Naive B cell (primary cell): ENCODE data around the gene RASAL1. TPM values are rescaled to one million over a fixed set of nuclear protein-coding genes. Genes with fewer than 3 reads are reported as not detected.

Experiments
- ATAC-seq, 2 donors: fragments of 150-1000 bp; cut with Tn5 transposase; 2 replicates each; pipeline ENCODE4 v1.10.0; 2021; ENCODE audit warnings: low read depth in 2 of 2, mild to moderate bottlenecking in 2 of 2, moderate library complexity in 2 of 2
- DNase-seq: peaks from one replicate; pipeline ENCODE4 v3.0.0; 2022
- H3K27ac Mint-ChIP-seq, 6 donors: one replicate each; pipeline ENCODE4 v1.8.0; 2020 to 2022; ENCODE audit warnings: mild to moderate bottlenecking in 6 of 6, mixed read lengths in 6 of 6, moderate library complexity in 5 of 6, inconsistent platforms in 2 of 6
- H3K27me3 Mint-ChIP-seq, 3 donors: one replicate each; pipeline ENCODE4 v1.8.0; 2021 to 2022; ENCODE audit warnings: mixed read lengths in 3 of 3, mild to moderate bottlenecking in 1 of 3
- H3K36me3 Mint-ChIP-seq, 2 donors: one replicate each; pipeline ENCODE4 v1.8.0; 2020 to 2022; ENCODE audit warnings: mixed read lengths in 2 of 2, inconsistent platforms in 1 of 2, mild to moderate bottlenecking in 1 of 2
- H3K4me1 Mint-ChIP-seq, 3 donors: one replicate each; pipeline ENCODE4 v1.8.0; 2020 to 2022; ENCODE audit warnings: mixed read lengths in 3 of 3, inconsistent platforms in 1 of 3, mild to moderate bottlenecking in 1 of 3, moderate library complexity in 1 of 3
- H3K4me3 Mint-ChIP-seq, 8 donors: one replicate each; pipeline ENCODE4 v1.8.0; 2020 to 2022; ENCODE audit warnings: mild to moderate bottlenecking in 8 of 8, mixed read lengths in 8 of 8, moderate library complexity in 8 of 8, inconsistent platforms in 2 of 8
- H3K9me3 Mint-ChIP-seq, 7 donors: one replicate each; pipeline ENCODE4 v1.8.0; 2020 to 2022; ENCODE audit warnings: mixed read lengths in 7 of 7, mild to moderate bottlenecking in 5 of 7, inconsistent platforms in 2 of 7, moderate library complexity in 1 of 7
- polyA plus RNA-seq, 6 donors: library from polyadenylated mRNA; unstranded; fragments of 300-500 nt; fragmentation: Illumina TruSeq; gene quantifications; one replicate each; pipeline ENCODE4 v1.2.3, GENCODE V29; 2021; ENCODE audit warnings: low read depth in 6 of 6

Gene RASAL1
- polyA plus RNA-seq, 6 donors from 2014 or later = 0.17 to 0.48 (median 0.41) TPM; not detected in 2

DNA sequence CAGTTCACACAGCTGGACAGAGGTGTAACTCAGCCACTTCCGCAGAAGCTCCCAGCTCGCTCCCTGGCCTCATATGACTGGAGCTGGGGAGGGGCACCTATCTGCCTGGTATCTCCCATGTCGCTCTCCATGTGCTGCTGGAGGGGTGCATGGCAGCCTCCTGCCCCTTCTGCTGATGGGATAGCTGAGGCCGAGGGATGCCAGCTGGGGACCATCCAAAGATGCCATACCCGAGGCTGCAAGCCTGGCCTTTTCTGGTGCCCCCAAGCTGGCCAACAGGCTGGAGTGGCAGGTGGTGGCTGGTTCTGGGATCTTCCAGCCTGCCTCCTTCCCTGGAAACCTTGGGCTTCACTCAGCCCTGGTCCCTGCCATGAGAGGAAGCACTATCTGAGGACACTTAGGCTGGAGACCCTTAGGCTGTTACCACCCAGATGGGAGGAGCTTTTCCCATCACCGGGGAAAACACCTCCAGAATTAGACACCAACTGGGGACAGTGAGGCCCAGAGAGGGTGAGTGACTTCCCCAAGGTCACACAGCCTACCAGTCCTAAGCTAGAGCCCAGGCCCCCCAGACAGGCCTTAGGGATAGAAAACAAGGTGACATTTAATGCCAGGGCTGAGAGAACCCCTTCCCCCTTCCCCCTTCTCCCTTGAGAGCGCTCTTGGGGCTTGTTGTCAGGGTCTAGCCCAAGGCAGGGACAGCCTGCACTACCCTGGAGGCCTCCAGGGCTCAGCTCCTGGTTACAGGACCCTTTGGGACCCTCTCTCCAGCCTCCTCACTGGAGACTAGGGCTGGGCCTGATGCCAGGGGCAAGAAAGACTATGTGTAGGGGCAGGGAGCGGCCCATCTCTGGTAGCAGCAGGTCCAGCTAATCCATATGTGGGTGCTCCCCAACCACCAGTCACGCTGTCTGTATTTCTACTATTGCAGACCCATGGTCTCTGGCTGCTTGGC is 71.9 kb downstream of the RASAL1 start:
- H3K27ac Mint-ChIP-seq = peak overlapping the region in 3 of 6 donors; percentile 37 to 88 (median 81)
- H3K4me3 Mint-ChIP-seq = peak overlapping the region; percentile 49 to 90 (median 75)
- DNase-seq = no peak
- ATAC-seq = no peak
- no peaks in the 10 kb centered on the region for H3K9me3 Mint-ChIP-seq
- H3K36me3 Mint-ChIP-seq = no peaks in the 10 kb centered on the region
- H3K4me1 Mint-ChIP-seq = peaks cover 0 to 54% (median 9%) of the 10 kb centered on the region in 3 donors
- H3K27me3 Mint-ChIP-seq = no peaks in the 10 kb centered on the region

DNA sequence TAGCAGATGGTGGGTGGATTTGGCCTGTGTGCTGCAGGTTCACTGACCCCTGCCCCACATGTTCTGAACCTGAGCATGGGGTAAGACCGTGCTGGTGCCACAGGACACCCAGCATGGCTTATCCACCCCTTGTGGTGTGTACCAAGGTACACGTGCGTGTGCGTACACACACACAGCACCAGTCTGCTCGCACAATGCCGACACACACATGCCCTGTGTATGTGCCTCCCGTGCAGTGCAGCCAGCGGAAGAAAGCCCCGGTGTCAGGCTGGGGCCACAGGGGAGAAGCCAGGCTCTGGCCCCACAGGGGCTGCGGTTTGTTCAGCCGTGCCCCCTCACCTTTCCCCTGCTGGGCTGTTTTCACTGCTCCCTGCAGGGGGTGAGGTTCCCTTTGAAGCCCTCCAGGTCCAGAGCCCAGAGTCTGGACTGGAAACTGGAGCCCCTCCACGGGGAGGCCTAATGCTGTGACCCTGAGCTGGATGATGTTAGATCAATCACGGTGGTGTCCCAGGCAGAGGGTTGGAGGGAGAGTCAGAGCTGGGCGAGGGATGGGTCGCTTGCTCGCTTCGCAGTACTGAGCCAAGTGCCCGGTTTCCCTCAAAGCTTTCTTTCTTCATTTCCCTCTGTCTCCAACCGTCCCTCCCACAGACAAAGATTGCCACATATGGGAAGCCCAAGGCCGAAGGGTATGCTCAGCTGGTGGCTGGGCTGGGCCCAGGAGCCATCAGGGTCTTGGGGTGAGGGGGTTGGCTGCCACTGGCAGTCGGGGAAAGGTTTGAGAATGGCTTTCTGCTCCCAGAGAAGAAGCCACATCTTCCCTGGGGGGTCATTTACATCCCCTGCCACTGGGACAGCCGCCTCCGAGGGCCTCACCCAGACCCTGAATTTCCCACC is 72.8 kb downstream of the RASAL1 start:
- Mint-ChIP-seq H3K4me3 (peak overlapping the region in 3 of 8 donors; percentile 74 to 88 (median 82)), H3K36me3 (no peaks in the 10 kb centered on the region), H3K27me3 (no peaks in the 10 kb centered on the region), H3K4me1 (peaks cover 2 to 50% (median 4%) of the 10 kb centered on the region in 3 donors), H3K27ac (peak overlapping the region in 4 of 6 donors; percentile 81 to 88 (median 86)), H3K9me3 (no peaks in the 10 kb centered on the region)
- ATAC-seq = peak; percentile 64 to 65
- no peak for DNase-seq

DNA sequence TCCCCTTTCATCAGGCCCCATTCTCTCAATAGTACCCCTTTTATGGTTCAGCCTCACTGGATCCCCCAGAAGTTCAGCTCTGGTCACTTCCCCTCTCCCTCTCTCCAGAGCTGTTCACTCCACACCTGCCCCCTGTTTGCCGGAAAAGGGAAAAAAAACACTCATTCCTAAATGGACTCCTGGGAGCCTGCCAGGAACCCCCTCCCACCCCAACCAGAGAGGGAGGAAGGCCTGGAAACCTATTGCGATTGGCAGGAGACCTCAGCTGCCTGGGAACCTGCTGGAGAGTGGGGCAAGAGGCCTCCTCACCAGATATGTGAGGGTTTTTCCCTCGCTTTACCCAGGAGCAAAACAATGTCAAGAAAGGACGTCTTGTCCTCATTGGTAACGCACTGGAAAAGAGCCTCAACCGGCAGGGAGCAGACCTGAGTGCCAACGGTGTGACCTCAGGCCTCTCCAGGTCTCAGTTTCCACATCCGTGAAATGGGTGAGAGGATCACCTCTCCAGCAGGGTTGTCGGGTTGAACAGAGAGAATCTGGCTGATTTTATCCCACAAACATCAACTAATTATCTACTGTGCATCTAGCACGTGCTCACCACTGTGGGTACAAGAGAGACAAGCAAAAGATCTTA is 74.4 kb downstream of the RASAL1 start:
- Mint-ChIP-seq H3K27ac (peak overlapping the region in 4 of 6 donors; percentile 47 to 88 (median 79)), H3K9me3 (no peaks in the 10 kb centered on the region), H3K4me1 (peaks cover 6 to 43% (median 8%) of the 10 kb centered on the region in 3 donors), H3K36me3 (no peaks in the 10 kb centered on the region), H3K4me3 (peak overlapping the region in 2 of 8 donors; percentile 66 to 88), H3K27me3 (no peaks in the 10 kb centered on the region)
- ATAC-seq (no peak), DNase-seq (no peak)

DNA sequence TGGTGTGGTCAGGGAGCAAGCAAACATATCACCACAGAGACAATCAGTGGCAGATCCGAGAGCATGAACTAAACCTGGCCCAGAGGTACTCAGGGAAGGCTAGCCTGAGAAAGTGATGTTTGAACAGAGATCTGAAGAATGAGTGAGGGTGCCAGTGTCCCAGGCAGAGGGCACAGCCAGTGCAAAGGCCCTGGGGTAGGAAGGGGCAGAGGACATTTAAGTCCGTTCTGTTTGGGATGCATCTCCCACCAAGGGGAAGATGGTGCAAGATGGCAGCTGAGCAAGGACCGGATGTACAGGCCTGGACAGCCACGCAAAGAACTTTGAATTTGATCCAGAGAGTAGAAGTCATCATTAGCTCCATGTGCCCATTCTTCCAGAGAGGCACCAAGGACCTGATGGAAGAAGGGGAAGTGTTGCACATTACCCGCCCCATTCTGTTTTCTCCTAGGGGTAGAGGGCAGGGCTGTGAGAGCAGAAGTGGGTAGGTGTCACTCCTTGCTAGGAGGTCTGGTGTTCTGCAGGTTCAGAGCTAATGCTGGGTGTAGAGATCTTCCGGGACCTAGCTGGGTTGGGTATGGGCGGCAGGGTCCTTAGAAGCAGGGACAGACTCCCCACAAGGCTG is 75.1 kb downstream of the RASAL1 start:
- peak overlapping the region in 2 of 6 donors; percentile 73 to 88 for H3K27ac Mint-ChIP-seq
- DNase-seq (no peak), ATAC-seq (no peak)
- peak overlapping the region in 1 of 8 donors; percentile 66 for H3K4me3 Mint-ChIP-seq
- H3K4me1 Mint-ChIP-seq = peaks cover 13 to 43% (median 16%) of the 10 kb centered on the region in 3 donors
- no peaks in the 10 kb centered on the region for H3K9me3 Mint-ChIP-seq
- H3K36me3 Mint-ChIP-seq = no peaks in the 10 kb centered on the region
- H3K27me3 Mint-ChIP-seq = no peaks in the 10 kb centered on the region

DNA sequence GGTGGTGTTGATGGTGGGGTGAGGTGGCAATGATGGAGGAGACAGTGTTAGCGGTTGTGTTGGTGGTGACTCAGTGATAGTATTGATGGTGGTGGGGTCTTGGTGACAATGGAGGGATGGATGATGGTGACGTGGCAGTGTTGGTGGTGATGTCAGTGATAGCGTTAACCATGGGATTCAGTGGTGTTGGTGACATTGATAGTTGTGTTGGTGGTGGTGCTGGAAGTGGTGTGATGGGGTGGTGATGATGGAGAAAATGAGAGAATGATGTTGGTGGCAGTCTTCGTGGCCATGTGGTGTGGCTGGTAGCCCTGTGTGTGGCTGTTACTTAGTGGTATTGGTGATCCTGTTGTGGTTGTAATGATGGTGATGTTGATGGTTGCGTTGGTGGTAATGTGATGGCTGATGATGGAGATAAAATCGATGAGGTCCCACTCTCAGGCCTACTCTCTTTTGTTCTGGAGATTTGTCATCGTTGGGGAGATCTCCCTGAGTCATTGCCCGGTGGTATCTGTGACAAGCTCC is 76.4 kb downstream of the RASAL1 start:
- no peak for ATAC-seq
- peaks cover 26 to 40% (median 29%) of the 10 kb centered on the region in 3 donors for H3K4me1 Mint-ChIP-seq
- DNase-seq = no peak
- H3K27ac Mint-ChIP-seq = no peak overlapping the region
- no peaks in the 10 kb centered on the region for H3K36me3 Mint-ChIP-seq
- no peaks in the 10 kb centered on the region for H3K9me3 Mint-ChIP-seq
- H3K27me3 Mint-ChIP-seq = no peaks in the 10 kb centered on the region
- no peak overlapping the region for H3K4me3 Mint-ChIP-seq

DNA sequence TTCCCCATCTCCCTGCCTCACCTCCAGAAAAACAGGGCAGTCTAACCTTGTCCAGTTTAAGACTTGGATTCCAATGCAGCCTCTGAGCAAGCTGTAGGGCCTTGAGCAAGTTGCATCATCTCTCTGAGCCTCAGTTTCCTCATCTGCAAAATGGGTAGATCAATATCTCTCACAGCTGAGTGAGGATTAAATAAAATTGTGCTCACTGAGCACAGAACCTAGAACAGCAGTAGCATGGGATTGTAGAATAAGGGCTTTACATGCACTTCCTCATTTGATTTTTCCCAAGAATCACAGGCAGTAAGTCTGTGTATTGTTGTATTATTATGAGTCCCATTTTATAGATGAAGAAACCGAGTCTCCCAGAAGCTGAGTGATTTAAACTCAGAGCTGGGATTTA is 77.0 kb downstream of the RASAL1 start:
- no peak for DNase-seq
- no peak for ATAC-seq
- peak overlapping the region in 1 of 6 donors; percentile 49 for H3K27ac Mint-ChIP-seq
- H3K9me3 Mint-ChIP-seq = no peaks in the 10 kb centered on the region
- H3K36me3 Mint-ChIP-seq = no peaks in the 10 kb centered on the region
- no peaks in the 10 kb centered on the region for H3K27me3 Mint-ChIP-seq
- peaks cover 27 to 45% (median 35%) of the 10 kb centered on the region in 3 donors for H3K4me1 Mint-ChIP-seq
- no peak overlapping the region for H3K4me3 Mint-ChIP-seq

DNA sequence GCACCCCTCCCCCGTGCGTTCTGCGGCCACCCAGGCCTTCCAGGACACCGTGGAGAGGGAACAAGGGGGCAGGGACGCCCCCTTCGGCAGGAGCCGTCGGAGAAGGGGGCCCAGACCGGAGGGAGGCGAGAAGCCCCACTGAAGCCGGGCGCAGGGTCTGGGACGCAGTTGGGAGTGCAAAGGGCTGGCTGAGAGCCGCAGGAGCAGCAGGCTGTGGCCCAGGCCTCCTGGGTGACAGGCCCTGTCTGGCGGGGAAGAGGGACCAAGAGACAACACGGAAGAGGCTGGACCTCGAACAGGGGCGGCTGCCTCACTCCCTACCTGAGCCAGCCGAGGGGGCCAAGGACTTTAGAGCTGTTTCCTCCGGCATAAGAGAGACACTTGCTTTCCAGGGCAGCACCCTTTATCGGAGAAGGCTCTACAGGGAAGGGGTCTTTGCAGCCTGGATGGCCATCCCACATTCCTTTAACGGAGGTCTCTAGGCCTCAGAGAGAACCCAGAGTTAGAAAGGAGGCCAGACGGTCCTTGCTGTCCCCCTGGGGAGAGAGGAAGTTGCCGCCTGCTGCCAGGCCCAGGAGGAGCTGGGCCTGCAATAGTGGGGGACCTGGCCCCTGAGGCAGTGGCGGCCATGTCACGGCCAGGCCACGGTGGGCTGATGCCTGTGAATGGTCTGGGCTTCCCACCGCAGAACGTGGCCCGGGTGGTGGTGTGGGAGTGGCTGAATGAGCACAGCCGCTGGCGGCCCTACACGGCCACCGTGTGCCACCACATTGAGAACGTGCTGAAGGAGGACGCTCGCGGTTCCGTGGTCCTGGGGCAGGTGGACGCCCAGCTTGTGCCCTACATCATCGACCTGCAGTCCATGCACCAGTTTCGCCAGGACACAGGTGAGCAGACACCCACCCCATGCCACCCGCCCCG is 77.7 kb downstream of the RASAL1 start:
- ATAC-seq (no peak), DNase-seq (no peak)
- Mint-ChIP-seq H3K4me3 (peak overlapping the region in 1 of 8 donors; percentile 90), H3K27me3 (no peaks in the 10 kb centered on the region), H3K27ac (peak overlapping the region in 4 of 6 donors; percentile 42 to 75 (median 52)), H3K36me3 (no peaks in the 10 kb centered on the region), H3K4me1 (peaks cover 34 to 45% (median 42%) of the 10 kb centered on the region in 3 donors), H3K9me3 (no peaks in the 10 kb centered on the region)

DNA sequence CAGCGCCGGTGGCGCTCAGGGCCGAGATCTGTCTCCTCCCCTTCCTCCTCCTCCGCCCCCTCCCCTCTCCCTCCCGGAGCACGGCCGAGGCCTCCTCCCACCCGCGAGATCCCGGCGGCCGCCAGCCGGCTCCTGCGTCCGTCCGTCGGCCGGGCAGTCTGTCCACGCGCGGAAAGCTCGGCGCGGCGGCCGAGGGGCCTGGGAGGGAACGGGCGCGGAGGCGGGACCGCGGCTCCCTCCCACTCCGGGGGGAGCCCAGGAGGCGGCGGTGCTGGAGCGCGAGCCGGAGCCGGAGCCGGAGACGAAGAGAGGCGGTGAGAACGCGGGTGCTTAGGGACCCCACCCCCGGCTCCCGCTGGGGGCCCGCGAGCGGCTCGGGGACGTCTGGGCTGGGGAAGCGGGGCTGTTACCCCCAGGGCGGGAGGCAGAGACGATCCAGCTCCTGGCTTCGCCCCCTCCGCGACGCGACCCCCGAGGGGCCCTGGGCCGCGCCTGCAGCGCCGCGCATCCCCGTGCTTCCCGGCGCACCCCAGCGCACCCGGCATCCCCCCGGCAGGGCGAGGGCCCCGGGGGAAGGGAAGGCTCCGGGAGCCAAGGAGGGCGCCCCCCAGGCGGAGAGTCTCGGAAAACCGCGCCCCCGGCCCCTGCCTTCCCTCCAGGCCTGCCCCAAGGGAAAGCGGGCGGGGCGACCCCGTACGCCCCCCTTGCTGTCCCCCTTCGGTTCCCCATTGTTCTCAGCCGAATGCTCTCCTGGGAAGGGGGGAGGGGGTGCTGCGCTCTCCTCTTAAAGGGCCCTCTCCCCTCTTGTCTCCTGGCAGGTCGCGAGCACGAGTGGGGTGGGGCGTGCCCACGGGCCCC is 78.7 kb downstream of the RASAL1 start, which contains the start of gene DTX1:
Gene DTX1 (plus strand): TSS at position 100 of the 858 bp plus-strand sequence. CDS start 1,463 bp downstream, outside the sequence.
- peak within 1 kb of the TSS; percentile 45 to 97 (median 94) for H3K27ac Mint-ChIP-seq
- H3K4me3 Mint-ChIP-seq = peak within 1 kb of the TSS in 7 of 8 donors; percentile 79 to 93 (median 87)
- DNase-seq (no peak), ATAC-seq (peak; percentile 62 to 65)
- H3K9me3 Mint-ChIP-seq = no peaks in the 10 kb centered on the region
- H3K4me1 Mint-ChIP-seq = peaks cover 44 to 52% (median 45%) of the 10 kb centered on the region in 3 donors
- H3K36me3 Mint-ChIP-seq = no peaks in the 10 kb centered on the region
- no peaks in the 10 kb centered on the region for H3K27me3 Mint-ChIP-seq

DNA sequence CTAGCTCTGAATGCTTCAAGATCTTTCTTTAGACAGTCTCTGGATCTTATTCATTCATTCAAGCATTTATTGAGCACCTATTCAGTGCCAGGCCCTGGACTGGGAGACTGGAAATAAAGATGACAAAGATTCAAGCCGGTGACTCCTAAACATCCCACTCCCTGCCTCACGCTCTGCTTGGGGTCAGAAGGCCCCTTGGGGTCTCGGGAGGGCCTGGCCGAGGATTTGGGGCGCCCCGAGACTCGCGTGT is 79.3 kb downstream of the RASAL1 start:
- DNase-seq (no peak), ATAC-seq (peak in 1 of 2 donors; percentile 2)
- H3K9me3 Mint-ChIP-seq = no peaks in the 10 kb centered on the region
- peaks cover 49 to 57% (median 49%) of the 10 kb centered on the region in 3 donors for H3K4me1 Mint-ChIP-seq
- peak overlapping the region; percentile 45 to 97 (median 94) for H3K27ac Mint-ChIP-seq
- H3K27me3 Mint-ChIP-seq = no peaks in the 10 kb centered on the region
- no peaks in the 10 kb centered on the region for H3K36me3 Mint-ChIP-seq
- H3K4me3 Mint-ChIP-seq = peak overlapping the region in 7 of 8 donors; percentile 79 to 93 (median 87)

DNA sequence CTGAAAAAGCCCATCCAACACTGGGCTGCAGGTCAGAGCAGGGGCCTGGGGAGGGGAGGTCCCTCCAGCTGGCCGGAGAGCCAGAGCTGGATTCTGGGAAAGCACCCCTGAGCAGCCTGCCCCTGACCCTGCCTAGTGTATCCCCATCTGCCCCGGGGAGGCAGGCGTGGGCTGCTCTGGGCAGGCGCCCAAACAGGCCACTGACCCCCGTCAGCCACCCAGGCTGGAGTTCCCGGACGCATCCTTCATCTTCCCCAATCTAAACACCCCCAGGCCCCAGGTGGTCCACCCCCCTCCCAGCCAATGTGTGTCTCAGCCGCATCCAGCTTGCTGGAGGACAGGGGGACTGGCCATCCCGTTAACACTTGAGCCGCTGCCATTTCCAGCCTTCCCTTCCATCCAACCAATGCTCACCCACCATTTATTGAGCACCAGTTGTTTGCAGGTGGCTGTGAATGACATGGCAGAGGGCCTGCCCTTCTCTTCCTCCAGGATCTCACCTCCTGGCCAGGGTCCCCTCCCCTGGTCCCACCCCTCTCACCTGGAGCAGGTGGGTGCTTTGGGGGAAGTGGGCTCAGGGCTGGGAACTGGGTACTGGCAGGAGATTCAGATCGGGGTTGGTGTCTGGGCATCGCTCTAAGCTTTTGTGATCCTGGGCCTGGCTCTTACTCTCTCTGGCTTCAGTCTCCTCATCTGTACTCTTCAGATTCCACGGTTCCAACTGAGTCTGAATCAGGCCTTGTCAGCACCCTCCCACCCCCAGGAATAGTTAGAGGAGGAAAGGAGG is 79.8 kb downstream of the RASAL1 start:
- DNase-seq = no peak
- no peak for ATAC-seq
- H3K9me3 Mint-ChIP-seq = no peaks in the 10 kb centered on the region
- peak overlapping the region; percentile 45 to 97 (median 94) for H3K27ac Mint-ChIP-seq
- H3K27me3 Mint-ChIP-seq = no peaks in the 10 kb centered on the region
- H3K4me1 Mint-ChIP-seq = peaks cover 54 to 62% (median 55%) of the 10 kb centered on the region in 3 donors
- peak overlapping the region in 7 of 8 donors; percentile 79 to 93 (median 87) for H3K4me3 Mint-ChIP-seq
- H3K36me3 Mint-ChIP-seq = no peaks in the 10 kb centered on the region
